ENCODE results near the gene LSM2.

The LSM2 gene

GRCh38 chr6:31791324-31792089 lies 15.3 kb downstream of the LSM2 start:
- TF ChIP-seq CTCF (conservative IDR thresholded peaks at IDR 0.05; ENCODE audit: low read depth, low read length): peak; percentile 80
- DNase-seq (ENCODE audit: low read depth): peak; percentile 66
- no peak overlapping the region for H3K4me3 ChIP-seq (ENCODE audit: low read depth, low read length)

GRCh38 chr6:31785475-31785874 lies 21.3 kb downstream of the LSM2 start:
- DNase-seq (ENCODE audit: low read depth): no peak
- no peak overlapping the region for H3K4me3 ChIP-seq (ENCODE audit: low read depth, low read length)
- no peak for TF ChIP-seq CTCF (conservative IDR thresholded peaks at IDR 0.05; ENCODE audit: low read depth, low read length)

GRCh38 chr6:31784098-31784925 lies 22.5 kb downstream of the LSM2 start:
- DNase-seq (ENCODE audit: low read depth): no peak
- no peak for TF ChIP-seq CTCF (conservative IDR thresholded peaks at IDR 0.05; ENCODE audit: low read depth, low read length)
- no peak overlapping the region for H3K4me3 ChIP-seq (ENCODE audit: low read depth, low read length)

GRCh38 chr6:31782126-31782855 lies 24.5 kb downstream of the LSM2 start:
- no peak overlapping the region for H3K4me3 ChIP-seq (ENCODE audit: low read depth, low read length)
- no peak for DNase-seq (ENCODE audit: low read depth)
- no peak for TF ChIP-seq CTCF (conservative IDR thresholded peaks at IDR 0.05; ENCODE audit: low read depth, low read length)

- no peak for DNase-seq (ENCODE audit: low read depth)
- no peak overlapping the region for H3K4me3 ChIP-seq (ENCODE audit: low read depth, low read length)
- TF ChIP-seq CTCF (conservative IDR thresholded peaks at IDR 0.05; ENCODE audit: low read depth, low read length): no peak
These were observed 25.3 kb downstream of the LSM2 start for GRCh38 chr6:31781244-31782125.
